ENCODE measurements around the gene RDH5. TPM values are rescaled to one million over a fixed set of nuclear protein-coding genes. Genes with fewer than 3 reads are reported as not detected.
A peak's percentile ranks its signal among the peaks of the same experiment; 100 is the strongest.

Gene RDH5
- total RNA-seq, 4 donors from 2014 or later: 18.0 to 57.0 (median 31.9) TPM

DNA sequence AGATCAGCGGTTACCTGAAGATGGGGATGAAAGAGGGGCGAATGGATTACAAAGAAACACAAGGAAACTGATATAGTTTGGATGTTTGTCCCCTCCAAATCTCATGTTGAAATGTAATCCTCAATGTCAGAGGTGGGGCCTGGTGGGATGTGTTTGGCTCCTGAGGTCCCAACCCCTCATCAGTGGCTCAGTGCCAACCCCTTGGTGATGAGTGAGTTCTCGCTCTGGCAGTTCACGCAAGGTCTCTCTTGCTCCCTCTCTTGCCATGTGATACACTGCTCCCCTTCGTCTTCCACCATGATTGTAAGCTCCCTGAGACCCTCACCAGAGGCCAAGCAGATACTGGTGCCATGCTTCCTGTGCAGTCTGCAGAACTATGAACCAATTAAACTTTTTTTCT is 40.5 kb upstream of the RDH5 start:
- WGBS, 2 donors (ENCODE audit: low coverage in 1 of 2): 92 to 93% methylated on average over 5 of the region's 5 CpGs
- no peak overlapping the region for H3K27ac ChIP-seq
- H3K27me3 ChIP-seq: no peaks in the 10 kb centered on the region
- peaks cover 0 to 16% (median 8%) of the 10 kb centered on the region in 3 donors for H3K4me1 ChIP-seq
- no peak overlapping the region for H3K4me3 ChIP-seq
- H3K9me3 ChIP-seq: no peaks in the 10 kb centered on the region
- no peak for TF ChIP-seq POLR2A (IDR thresholded peaks at IDR 0.05)
- TF ChIP-seq EP300 (IDR thresholded peaks at IDR 0.05): no peak
- TF ChIP-seq, protein P1, sequence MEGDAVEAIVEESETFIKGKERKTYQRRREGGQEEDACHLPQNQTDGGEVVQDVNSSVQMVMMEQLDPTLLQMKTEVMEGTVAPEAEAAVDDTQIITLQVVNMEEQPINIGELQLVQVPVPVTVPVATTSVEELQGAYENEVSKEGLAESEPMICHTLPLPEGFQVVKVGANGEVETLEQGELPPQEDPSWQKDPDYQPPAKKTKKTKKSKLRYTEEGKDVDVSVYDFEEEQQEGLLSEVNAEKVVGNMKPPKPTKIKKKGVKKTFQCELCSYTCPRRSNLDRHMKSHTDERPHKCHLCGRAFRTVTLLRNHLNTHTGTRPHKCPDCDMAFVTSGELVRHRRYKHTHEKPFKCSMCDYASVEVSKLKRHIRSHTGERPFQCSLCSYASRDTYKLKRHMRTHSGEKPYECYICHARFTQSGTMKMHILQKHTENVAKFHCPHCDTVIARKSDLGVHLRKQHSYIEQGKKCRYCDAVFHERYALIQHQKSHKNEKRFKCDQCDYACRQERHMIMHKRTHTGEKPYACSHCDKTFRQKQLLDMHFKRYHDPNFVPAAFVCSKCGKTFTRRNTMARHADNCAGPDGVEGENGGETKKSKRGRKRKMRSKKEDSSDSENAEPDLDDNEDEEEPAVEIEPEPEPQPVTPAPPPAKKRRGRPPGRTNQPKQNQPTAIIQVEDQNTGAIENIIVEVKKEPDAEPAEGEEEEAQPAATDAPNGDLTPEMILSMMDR (IDR thresholded peaks at IDR 0.05): no peak
- TF ChIP-seq POLR2AphosphoS5 (IDR thresholded peaks at IDR 0.05): no peak
- no peak for ATAC-seq
- no peaks in the 10 kb centered on the region for H3K36me3 ChIP-seq

DNA sequence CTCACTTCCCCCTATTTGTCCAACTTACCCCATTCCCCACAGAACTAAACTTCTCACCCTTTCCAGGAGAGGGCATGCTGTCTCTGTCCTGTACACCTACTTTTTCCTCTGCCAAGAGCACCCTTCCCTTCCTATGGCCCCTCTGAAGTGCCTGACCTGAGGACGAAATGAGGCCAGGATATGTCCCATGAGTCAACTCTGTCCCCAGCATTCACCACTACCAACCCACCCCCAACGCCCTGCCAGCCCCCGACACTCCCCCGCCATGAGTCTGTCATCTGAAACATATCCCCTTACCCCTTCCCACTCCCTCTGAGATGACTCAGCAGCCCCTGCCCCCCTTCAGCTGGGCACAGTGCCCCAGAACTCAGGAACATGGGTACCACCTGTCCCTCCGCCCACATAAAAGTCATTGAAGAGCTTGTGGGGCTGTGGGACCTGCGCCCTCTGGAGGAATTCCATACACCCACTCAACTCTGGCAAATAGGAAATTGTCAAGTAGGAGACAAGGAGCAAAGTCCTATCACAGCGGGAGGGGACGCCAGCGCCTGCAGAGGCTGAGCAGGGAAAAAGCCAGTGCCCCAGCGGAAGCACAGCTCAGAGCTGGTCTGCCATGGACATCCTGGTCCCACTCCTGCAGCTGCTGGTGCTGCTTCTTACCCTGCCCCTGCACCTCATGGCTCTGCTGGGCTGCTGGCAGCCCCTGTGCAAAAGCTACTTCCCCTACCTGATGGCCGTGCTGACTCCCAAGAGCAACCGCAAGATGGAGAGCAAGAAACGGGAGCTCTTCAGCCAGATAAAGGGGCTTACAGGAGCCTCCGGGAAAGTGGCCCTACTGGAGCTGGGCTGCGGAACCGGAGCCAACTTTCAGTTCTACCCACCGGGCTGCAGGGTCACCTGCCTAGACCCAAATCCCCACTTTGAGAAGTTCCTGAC is 38.8 kb upstream of the RDH5 start:
- ATAC-seq: peak; percentile 72
- Histone ChIP-seq H3K4me1 (peaks cover 0 to 16% (median 8%) of the 10 kb centered on the region in 3 donors), H3K27me3 (no peaks in the 10 kb centered on the region), H3K27ac (peak overlapping the region in 3 of 4 donors; percentile 46 to 65 (median 47)), H3K9me3 (no peaks in the 10 kb centered on the region), H3K36me3 (peaks cover 0 to 17% of the 10 kb centered on the region in 2 donors), H3K4me3 (peak overlapping the region in 1 of 2 donors; percentile 1)
- TF ChIP-seq POLR2A (IDR thresholded peaks at IDR 0.05): no peak
- peak; percentile 82 for TF ChIP-seq POLR2AphosphoS5 (IDR thresholded peaks at IDR 0.05)
- TF ChIP-seq, protein P1 (IDR thresholded peaks at IDR 0.05): peak in 3 of 4 experiments; percentile 36 to 58 (median 52)
- 0 to 9% methylated on average over 3 to 5 of the region's 17 CpGs for WGBS, 2 donors (ENCODE audit: low coverage in 1 of 2)

DNA sequence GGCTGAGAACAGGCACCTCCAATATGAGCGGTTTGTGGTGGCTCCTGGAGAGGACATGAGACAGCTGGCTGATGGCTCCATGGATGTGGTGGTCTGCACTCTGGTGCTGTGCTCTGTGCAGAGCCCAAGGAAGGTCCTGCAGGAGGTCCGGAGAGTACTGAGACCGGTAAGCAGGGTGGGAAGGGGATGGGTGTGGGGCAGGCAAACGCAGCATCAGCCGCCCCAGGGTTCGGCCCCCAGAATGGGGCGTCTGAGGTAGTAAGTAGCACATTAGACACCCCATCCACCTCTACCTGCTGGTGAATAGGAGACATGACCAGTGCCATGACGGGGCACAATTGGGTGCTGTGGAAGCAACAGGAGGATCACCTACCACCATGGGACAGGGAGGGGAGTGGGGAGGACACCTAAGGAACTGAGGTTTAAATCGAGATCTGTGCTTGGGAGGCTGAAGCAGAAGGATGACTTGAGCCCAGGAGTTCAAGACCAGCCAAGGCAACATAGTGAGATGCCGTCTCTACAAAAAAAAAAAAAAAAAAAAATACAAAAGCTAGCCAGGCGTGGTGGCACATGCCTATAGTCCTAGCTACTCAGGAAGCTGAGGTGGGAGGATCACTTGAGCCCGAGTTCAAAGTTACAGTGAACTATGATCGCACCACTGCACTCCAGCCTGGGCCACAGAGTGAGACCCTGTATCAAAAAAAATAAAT is 38.0 kb upstream of the RDH5 start:
- ATAC-seq: no peak
- Histone ChIP-seq H3K36me3 (peaks cover 0 to 25% of the 10 kb centered on the region in 2 donors), H3K4me3 (no peak overlapping the region), H3K4me1 (peaks cover 0 to 16% (median 8%) of the 10 kb centered on the region in 3 donors), H3K27me3 (no peaks in the 10 kb centered on the region), H3K9me3 (no peaks in the 10 kb centered on the region), H3K27ac (no peak overlapping the region)
- 86 to 90% methylated on average over 4 to 7 of the region's 13 CpGs for WGBS, 2 donors (ENCODE audit: low coverage in 1 of 2)
- TF ChIP-seq POLR2AphosphoS5 (IDR thresholded peaks at IDR 0.05): no peak
- TF ChIP-seq POLR2A (IDR thresholded peaks at IDR 0.05): no peak
- TF ChIP-seq EP300 (IDR thresholded peaks at IDR 0.05): no peak
- TF ChIP-seq, protein P1 (IDR thresholded peaks at IDR 0.05): no peak

DNA sequence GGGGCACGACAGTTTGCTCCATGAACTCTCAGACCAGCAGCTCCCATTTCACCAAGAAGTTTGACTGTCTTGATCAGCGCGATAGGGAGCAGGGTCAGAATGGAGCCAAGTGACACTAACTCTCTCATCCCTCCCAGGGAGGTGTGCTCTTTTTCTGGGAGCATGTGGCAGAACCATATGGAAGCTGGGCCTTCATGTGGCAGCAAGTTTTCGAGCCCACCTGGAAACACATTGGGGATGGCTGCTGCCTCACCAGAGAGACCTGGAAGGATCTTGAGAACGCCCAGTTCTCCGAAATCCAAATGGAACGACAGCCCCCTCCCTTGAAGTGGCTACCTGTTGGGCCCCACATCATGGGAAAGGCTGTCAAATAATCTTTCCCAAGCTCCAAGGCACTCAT is 36.5 kb upstream of the RDH5 start:
- Histone ChIP-seq H3K4me1 (peaks cover 0 to 16% (median 8%) of the 10 kb centered on the region in 3 donors), H3K27me3 (no peaks in the 10 kb centered on the region), H3K4me3 (no peak overlapping the region), H3K36me3 (peaks cover 0 to 39% of the 10 kb centered on the region in 2 donors), H3K27ac (no peak overlapping the region), H3K9me3 (no peaks in the 10 kb centered on the region)
- TF ChIP-seq EP300 (IDR thresholded peaks at IDR 0.05) (no peak), POLR2A (IDR thresholded peaks at IDR 0.05) (no peak), POLR2AphosphoS5 (IDR thresholded peaks at IDR 0.05) (no peak)
- TF ChIP-seq, protein P1 (IDR thresholded peaks at IDR 0.05): no peak
- WGBS, 2 donors (ENCODE audit: low coverage in 1 of 2): 83 to 90% methylated on average over 1 to 3 of the region's 7 CpGs
- no peak for ATAC-seq
